Middle frontal gyrus (tissue), 1 donor: ENCODE results near the gene FAM216A.
"Not testable (repeated sequence)": the region's sequence is repeated elsewhere in the genome, so short reads cannot be mapped to it uniquely, and the experiment has no call there.

ENCODE experiments used
- DNase-seq: peaks from one replicate; pipeline ENCODE4 v3.0.0-alpha.2; 2015; ENCODE audit warnings: low spot score; ENCODE audit errors: extremely low spot score

FAM216A gene

GRCh38 chr12:110498984-110499706, 30.5 kb downstream of the FAM216A start:
- no peak for DNase-seq

- no peak for DNase-seq
Measured at GRCh38 chr12:110501399-110501751, 32.7 kb downstream of the FAM216A start.

- DNase-seq: peak; percentile 95
Measured at GRCh38 chr12:110501752-110502738, 33.4 kb downstream of the FAM216A start, which contains the start of the genes RAD9B and VPS29. TSS of gene RAD9B (plus strand) at chr12:110502331. CDS start at chr12:110502338, 7 bp downstream. TSS of gene VPS29 (minus strand) at chr12:110502111. CDS start at chr12:110502051, 60 bp downstream.

- DNase-seq: no peak
Measured at GRCh38 chr12:110503432-110503831, 34.8 kb downstream of the FAM216A start.

GRCh38 chr12:110505332-110505731, 36.7 kb downstream of the FAM216A start:
- DNase-seq: no peak

GRCh38 chr12:110508071-110508586, 39.5 kb downstream of the FAM216A start:
- DNase-seq: no peak

- no peak for DNase-seq
Measured at GRCh38 chr12:110513842-110514241, 45.2 kb downstream of the FAM216A start.

- DNase-seq: no peak
Measured at GRCh38 chr12:110514363-110514762, 45.7 kb downstream of the FAM216A start.

- DNase-seq: no peak
Measured at GRCh38 chr12:110516995-110517394, 48.4 kb downstream of the FAM216A start.

- DNase-seq: not testable (repeated sequence)
Measured at GRCh38 chr12:110518014-110518413, 49.4 kb downstream of the FAM216A start.

GRCh38 chr12:110520876-110521712, 52.4 kb downstream of the FAM216A start:
- DNase-seq: not testable (repeated sequence)

- no peak for DNase-seq
Measured at GRCh38 chr12:110528277-110528839, 59.7 kb downstream of the FAM216A start.

- no peak for DNase-seq
Measured at GRCh38 chr12:110530511-110530910, 61.9 kb downstream of the FAM216A start.

GRCh38 chr12:110531741-110532333, 63.2 kb downstream of the FAM216A start:
- DNase-seq: no peak

- DNase-seq: no peak
Measured at GRCh38 chr12:110532644-110533043, 64.0 kb downstream of the FAM216A start.

GRCh38 chr12:110533607-110534006, 65.0 kb downstream of the FAM216A start:
- DNase-seq: no peak

GRCh38 chr12:110534811-110535210, 66.2 kb downstream of the FAM216A start:
- no peak for DNase-seq

- no peak for DNase-seq
Measured at GRCh38 chr12:110536834-110537604, 68.4 kb downstream of the FAM216A start.

- DNase-seq: no peak
Measured at GRCh38 chr12:110537605-110538409, 69.2 kb downstream of the FAM216A start.
